RKO (cell line): Measurements from ENCODE around the gene ZNF491.
"Not testable (repeated sequence)": the region's sequence is repeated elsewhere in the genome, so short reads cannot be mapped to it uniquely, and the experiment has no call there.

ENCODE experiments used
- DNase-seq: peaks from one replicate; pipeline ENCODE4 v3.0.0-alpha.2; 2016; ENCODE audit warnings: low spot score

The ZNF491 gene

GRCh38 chr19:11798391-11799330 is at the start of gene ZNF491:
Gene ZNF491, plus strand, starts transcription at chr19:11798523. Its CDS starts 7,431 bp downstream, at chr19:11805954.
- peak; percentile 96 for DNase-seq

- DNase-seq = no peak
Observed at GRCh38 chr19:11749751-11750150, 48.6 kb upstream of the ZNF491 start.

GRCh38 chr19:11752244-11752736 is 46.0 kb upstream of the ZNF491 start:
- DNase-seq = no peak

GRCh38 chr19:11754663-11755062 is 43.7 kb upstream of the ZNF491 start:
- DNase-seq = no peak

- no peak for DNase-seq
Observed at GRCh38 chr19:11756965-11757364, 41.4 kb upstream of the ZNF491 start.

- no peak for DNase-seq
Observed at GRCh38 chr19:11759805-11760204, 38.5 kb upstream of the ZNF491 start.

GRCh38 chr19:11763117-11763516 is 35.2 kb upstream of the ZNF491 start:
- DNase-seq = no peak

- DNase-seq = no peak
Observed at GRCh38 chr19:11763611-11764010, 34.7 kb upstream of the ZNF491 start.

- peak; percentile 95 for DNase-seq
Observed at GRCh38 chr19:11766597-11767591, 31.4 kb upstream of the ZNF491 start, which contains the start of gene ZNF441. Gene ZNF441, plus strand, starts transcription at chr19:11767000. Its CDS starts 194 bp downstream, at chr19:11767194.

- DNase-seq = peak; percentile 53
Observed at GRCh38 chr19:11767633-11768133, 30.6 kb upstream of the ZNF491 start.

GRCh38 chr19:11769995-11770394 is 28.3 kb upstream of the ZNF491 start:
- DNase-seq = no peak

- DNase-seq = not testable (repeated sequence)
Observed at GRCh38 chr19:11771520-11771919, 26.8 kb upstream of the ZNF491 start.

GRCh38 chr19:11776669-11777068 is 21.7 kb upstream of the ZNF491 start:
- not testable (repeated sequence) for DNase-seq

- DNase-seq = no peak
Observed at GRCh38 chr19:11780431-11781020, 17.8 kb upstream of the ZNF491 start.

- peak; percentile 34 for DNase-seq
Observed at GRCh38 chr19:11781295-11782057, 16.8 kb upstream of the ZNF491 start.

- no peak for DNase-seq
Observed at GRCh38 chr19:11783767-11784166, 14.6 kb upstream of the ZNF491 start.

- DNase-seq = peak; percentile 26
Observed at GRCh38 chr19:11784356-11784755, 14.0 kb upstream of the ZNF491 start.

GRCh38 chr19:11787536-11787935 is 10.8 kb upstream of the ZNF491 start:
- no peak for DNase-seq

- no peak for DNase-seq
Observed at GRCh38 chr19:11792942-11793341, 5.4 kb upstream of the ZNF491 start.

- DNase-seq = peak; percentile 90
Observed at GRCh38 chr19:11797491-11797890, 832 bp upstream of the ZNF491 start.
